ENCODE measurements around the gene IMPDH1.

The IMPDH1 gene

DNA sequence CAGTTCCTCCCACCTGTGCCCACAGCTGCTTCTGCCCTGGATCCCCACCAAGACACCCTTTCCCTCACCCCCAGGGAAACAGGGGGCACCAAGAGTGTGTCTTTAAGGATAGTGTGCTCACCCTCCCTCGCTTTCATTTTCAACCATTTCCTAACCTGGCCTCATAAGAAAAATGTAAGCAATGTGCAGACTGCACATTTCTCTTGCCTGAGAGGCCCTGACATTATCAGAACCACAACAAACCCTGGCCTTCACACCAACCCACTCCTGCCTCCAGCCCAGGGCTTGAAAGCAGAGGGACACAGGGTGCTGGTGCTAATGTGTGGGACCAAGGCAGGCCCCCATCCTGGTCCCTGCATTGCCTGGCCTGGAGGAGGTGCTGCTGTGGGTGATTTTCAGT is 11.0 kb upstream of the IMPDH1 start:
- Histone ChIP-seq H3F3A (ENCODE audit: insufficient read depth, low read length) (no peaks in the 10 kb centered on the region), H3K27me3 (ENCODE audit: insufficient read depth, low read length) (no peaks in the 10 kb centered on the region), H3K27ac (ENCODE audit: low read depth, low read length, poor library complexity, severe bottlenecking) (no peak overlapping the region), H4K20me1 (ENCODE audit: insufficient read depth, low read length) (no peaks in the 10 kb centered on the region), H2AFZ (ENCODE audit: low read length) (no peak overlapping the region), H3K9me3 (ENCODE audit: low read length) (no peaks in the 10 kb centered on the region), H3K4me1 (ENCODE audit: insufficient read depth, low read length, severe bottlenecking) (no peaks in the 10 kb centered on the region), H3K4me2 (ENCODE audit: low read length) (no peak overlapping the region), H3K36me3 (ENCODE audit: insufficient read depth, low read length) (no peaks in the 10 kb centered on the region), H3K79me2 (ENCODE audit: insufficient read depth, low read length) (no peaks in the 10 kb centered on the region), H3K9ac (ENCODE audit: low read length) (no peak overlapping the region), H3K9me2 (ENCODE audit: low read depth, low read length) (no peaks in the 10 kb centered on the region), H3K4me3 (ENCODE audit: low read depth, low read length, poor library complexity, severe bottlenecking) (no peak overlapping the region)
- no peak for TF ChIP-seq EZH2 (IDR thresholded peaks at IDR 0.05; ENCODE audit: borderline replicate concordance, low read length)
- TF ChIP-seq, protein P1, sequence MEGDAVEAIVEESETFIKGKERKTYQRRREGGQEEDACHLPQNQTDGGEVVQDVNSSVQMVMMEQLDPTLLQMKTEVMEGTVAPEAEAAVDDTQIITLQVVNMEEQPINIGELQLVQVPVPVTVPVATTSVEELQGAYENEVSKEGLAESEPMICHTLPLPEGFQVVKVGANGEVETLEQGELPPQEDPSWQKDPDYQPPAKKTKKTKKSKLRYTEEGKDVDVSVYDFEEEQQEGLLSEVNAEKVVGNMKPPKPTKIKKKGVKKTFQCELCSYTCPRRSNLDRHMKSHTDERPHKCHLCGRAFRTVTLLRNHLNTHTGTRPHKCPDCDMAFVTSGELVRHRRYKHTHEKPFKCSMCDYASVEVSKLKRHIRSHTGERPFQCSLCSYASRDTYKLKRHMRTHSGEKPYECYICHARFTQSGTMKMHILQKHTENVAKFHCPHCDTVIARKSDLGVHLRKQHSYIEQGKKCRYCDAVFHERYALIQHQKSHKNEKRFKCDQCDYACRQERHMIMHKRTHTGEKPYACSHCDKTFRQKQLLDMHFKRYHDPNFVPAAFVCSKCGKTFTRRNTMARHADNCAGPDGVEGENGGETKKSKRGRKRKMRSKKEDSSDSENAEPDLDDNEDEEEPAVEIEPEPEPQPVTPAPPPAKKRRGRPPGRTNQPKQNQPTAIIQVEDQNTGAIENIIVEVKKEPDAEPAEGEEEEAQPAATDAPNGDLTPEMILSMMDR (IDR thresholded peaks at IDR 0.05; ENCODE audit: low read length): no peak

DNA sequence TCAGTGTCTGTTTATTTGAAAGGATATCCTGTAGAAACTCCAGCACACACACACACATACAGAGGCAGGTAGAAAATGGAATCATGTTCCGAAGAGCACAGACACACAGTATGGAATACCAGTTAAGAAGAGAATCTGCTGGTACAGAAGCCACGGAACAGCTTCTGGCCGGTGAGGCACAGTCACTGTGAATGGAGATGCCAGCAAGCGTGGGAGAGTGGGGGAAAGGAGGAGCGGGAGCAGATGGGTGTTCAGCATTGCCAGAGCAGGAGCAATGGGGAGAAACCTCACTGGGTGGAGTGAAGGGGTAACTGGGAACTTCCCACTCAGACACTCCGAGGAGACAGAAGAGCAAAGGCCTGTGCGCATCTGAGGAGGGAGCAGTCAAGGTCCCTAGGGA is 9.5 kb upstream of the IMPDH1 start:
- no peaks in the 10 kb centered on the region for H3K79me2 ChIP-seq (ENCODE audit: insufficient read depth, low read length)
- no peaks in the 10 kb centered on the region for H3K9me3 ChIP-seq (ENCODE audit: low read length)
- H3K4me3 ChIP-seq (ENCODE audit: low read depth, low read length, poor library complexity, severe bottlenecking): no peak overlapping the region
- H2AFZ ChIP-seq (ENCODE audit: low read length): no peak overlapping the region
- H3K9ac ChIP-seq (ENCODE audit: low read length): no peak overlapping the region
- H4K20me1 ChIP-seq (ENCODE audit: insufficient read depth, low read length): no peaks in the 10 kb centered on the region
- no peaks in the 10 kb centered on the region; the same call in 1 of the 2 replicates for H3K27me3 ChIP-seq (ENCODE audit: insufficient read depth, low read length)
- TF ChIP-seq, protein P1 (IDR thresholded peaks at IDR 0.05; ENCODE audit: low read length): no peak
- TF ChIP-seq EZH2 (IDR thresholded peaks at IDR 0.05; ENCODE audit: borderline replicate concordance, low read length): no peak
- no peaks in the 10 kb centered on the region for H3K9me2 ChIP-seq (ENCODE audit: low read depth, low read length)
- no peaks in the 10 kb centered on the region for H3F3A ChIP-seq (ENCODE audit: insufficient read depth, low read length)
- no peaks in the 10 kb centered on the region for H3K36me3 ChIP-seq (ENCODE audit: insufficient read depth, low read length)
- H3K27ac ChIP-seq (ENCODE audit: low read depth, low read length, poor library complexity, severe bottlenecking): no peak overlapping the region
- H3K4me1 ChIP-seq (ENCODE audit: insufficient read depth, low read length, severe bottlenecking): no peaks in the 10 kb centered on the region
- no peak overlapping the region for H3K4me2 ChIP-seq (ENCODE audit: low read length)

DNA sequence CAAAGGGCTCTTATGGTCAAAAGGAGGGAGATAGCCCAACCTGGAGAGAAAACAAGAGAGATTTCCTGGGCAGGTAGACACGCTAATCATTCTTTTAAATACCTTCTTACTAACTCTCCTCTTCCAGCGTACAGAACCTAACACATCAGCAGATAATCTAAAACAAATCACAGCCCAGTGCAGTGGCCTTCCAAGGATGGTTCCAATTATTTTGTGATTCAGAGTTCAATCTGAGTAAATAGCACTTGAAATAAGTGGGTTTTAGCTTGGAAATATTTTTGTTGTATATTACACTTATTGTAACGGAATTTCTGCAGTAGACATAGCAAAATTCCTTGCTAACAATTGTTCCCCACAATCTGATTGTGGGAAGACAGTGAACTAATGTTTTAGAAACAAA is 7.3 kb upstream of the IMPDH1 start:
- Histone ChIP-seq H3K9ac (ENCODE audit: low read length) (no peak overlapping the region), H4K20me1 (ENCODE audit: insufficient read depth, low read length) (no peaks in the 10 kb centered on the region), H3K9me3 (ENCODE audit: low read length) (no peaks in the 10 kb centered on the region), H3K36me3 (ENCODE audit: insufficient read depth, low read length) (no peaks in the 10 kb centered on the region), H2AFZ (ENCODE audit: low read length) (no peak overlapping the region), H3K4me3 (ENCODE audit: low read depth, low read length, poor library complexity, severe bottlenecking) (no peak overlapping the region), H3K79me2 (ENCODE audit: insufficient read depth, low read length) (no peaks in the 10 kb centered on the region), H3K4me1 (ENCODE audit: insufficient read depth, low read length, severe bottlenecking) (no peaks in the 10 kb centered on the region), H3K27ac (ENCODE audit: low read depth, low read length, poor library complexity, severe bottlenecking) (no peak overlapping the region), H3K9me2 (ENCODE audit: low read depth, low read length) (no peaks in the 10 kb centered on the region), H3F3A (ENCODE audit: insufficient read depth, low read length) (no peaks in the 10 kb centered on the region), H3K27me3 (ENCODE audit: insufficient read depth, low read length) (no peaks in the 10 kb centered on the region; the same call in 1 of the 2 replicates), H3K4me2 (ENCODE audit: low read length) (no peak overlapping the region)
- TF ChIP-seq, protein P1 (IDR thresholded peaks at IDR 0.05; ENCODE audit: low read length): no peak
- no peak for TF ChIP-seq EZH2 (IDR thresholded peaks at IDR 0.05; ENCODE audit: borderline replicate concordance, low read length)

Measured in OCI-LY1 (cell line).